NCI-H1092 treated with DMSO at 0.1 percent for 48 hours (cell line): ENCODE results near the gene OSBPL3.
"Not testable (repeated sequence)": the region's sequence is repeated elsewhere in the genome, so short reads cannot be mapped to it uniquely, and the experiment has no call there.

Source experiments
- DNase-seq: peaks from one replicate; lab custom pipeline; 2025; lab: John Stamatoyannopoulos, UW

Gene OSBPL3

GRCh38 chr7:24979863-24980533, at the start of gene OSBPL3:
Gene OSBPL3 (minus strand): TSS chr7:24980178. CDS start chr7:24892472, 87,706 bp downstream.
- DNase-seq = peak; percentile 88

GRCh38 chr7:25029075-25029474, 49.1 kb upstream of the OSBPL3 start:
- DNase-seq = no peak

- no peak for DNase-seq
Measured at GRCh38 chr7:25028370-25029021, 48.5 kb upstream of the OSBPL3 start.

GRCh38 chr7:25026156-25026555, 46.2 kb upstream of the OSBPL3 start:
- no peak for DNase-seq

- DNase-seq = no peak
Measured at GRCh38 chr7:25025218-25025671, 45.3 kb upstream of the OSBPL3 start.

GRCh38 chr7:25024066-25024465, 44.1 kb upstream of the OSBPL3 start:
- DNase-seq = no peak

- DNase-seq = not testable (repeated sequence)
Measured at GRCh38 chr7:25017671-25018070, 37.7 kb upstream of the OSBPL3 start.

- DNase-seq = no peak
Measured at GRCh38 chr7:25014756-25015155, 34.8 kb upstream of the OSBPL3 start.

GRCh38 chr7:25012710-25013109, 32.7 kb upstream of the OSBPL3 start:
- not testable (repeated sequence) for DNase-seq

- DNase-seq = no peak
Measured at GRCh38 chr7:25012254-25012653, 32.3 kb upstream of the OSBPL3 start.

GRCh38 chr7:25009257-25009656, 29.3 kb upstream of the OSBPL3 start:
- no peak for DNase-seq

GRCh38 chr7:25007668-25008067, 27.7 kb upstream of the OSBPL3 start:
- no peak for DNase-seq

GRCh38 chr7:25006276-25006675, 26.3 kb upstream of the OSBPL3 start:
- no peak for DNase-seq

- DNase-seq = no peak
Measured at GRCh38 chr7:25005658-25006057, 25.7 kb upstream of the OSBPL3 start.

GRCh38 chr7:25002786-25003185, 22.8 kb upstream of the OSBPL3 start:
- DNase-seq = no peak

GRCh38 chr7:24995466-24995865, 15.5 kb upstream of the OSBPL3 start:
- no peak for DNase-seq

- no peak for DNase-seq
Measured at GRCh38 chr7:24992314-24992713, 12.3 kb upstream of the OSBPL3 start.

- DNase-seq = no peak
Measured at GRCh38 chr7:24991353-24991752, 11.4 kb upstream of the OSBPL3 start.

GRCh38 chr7:24987331-24987842, 7.4 kb upstream of the OSBPL3 start:
- no peak for DNase-seq

- DNase-seq = no peak
Measured at GRCh38 chr7:24982917-24983316, 2.9 kb upstream of the OSBPL3 start.

GRCh38 chr7:24981171-24981951, 1.4 kb upstream of the OSBPL3 start:
- DNase-seq = peak; percentile 51

GRCh38 chr7:24980534-24981170, 674 bp upstream of the OSBPL3 start:
- DNase-seq = peak; percentile 80
